K562 (cell line): ENCODE data around the gene POLR3K. TPM values are rescaled to one million over a fixed set of nuclear protein-coding genes. Genes with fewer than 3 reads are reported as not detected.

Experiments used
- ELF1 ChIP-seq: fragments of 200-800 bp; sonication (Bioruptor generic); IDR thresholded peaks from 2 replicates; pipeline ENCODE4 v1.6.1; 2016; ENCODE audit warnings: missing genetic modification characterization, missing compliant biosample characterization
- FOSL1 ChIP-seq: fragments of 200-800 bp; sonication (Bioruptor generic); conservative IDR thresholded peaks from 2 replicates; pipeline ENCODE4 v1.6.1; 2016; ENCODE audit warnings: missing genetic modification characterization, missing compliant biosample characterization
- FUS ChIP-seq: fragments of 200-400 bp; formaldehyde crosslinking; optimal IDR thresholded peaks from 2 replicates; pipeline ENCODE3; 2017; ENCODE audit warnings: low read depth, low read length
- HEY1 ChIP-seq: fragments of 250-450 bp; sonication (Bioruptor Pico); IDR thresholded peaks from 2 replicates; pipeline ENCODE4 v1.5.0; 2020; ENCODE audit warnings: mild to moderate bottlenecking, moderate library complexity, borderline replicate concordance
- HMG20B ChIP-seq: fragments of 250-450 bp; sonication (Bioruptor Pico); IDR thresholded peaks from 2 replicates; pipeline ENCODE4 v1.5.0; 2021; ENCODE audit warnings: mild to moderate bottlenecking
- LARP7 ChIP-seq: fragments of 450-650 bp; IDR thresholded peaks from 2 replicates; pipeline ENCODE4 v1.6.1; 2016
- NRF1 ChIP-seq, 2 experiments: fragments of 450-650 bp; IDR thresholded peaks in 1 of 2; conservative IDR thresholded peaks in 1 of 2; 2 replicates each; pipeline ENCODE4 v1.6.1; 2014; ENCODE audit warnings: mild to moderate bottlenecking in 2 of 2
- RHOXF2B ChIP-seq: fragments of 250-450 bp; sonication (Bioruptor Pico); conservative IDR thresholded peaks from 2 replicates; pipeline ENCODE4 v1.5.1; 2021
- SIN3B ChIP-seq: fragments of 450-650 bp; IDR thresholded peaks from 2 replicates; pipeline ENCODE4 v1.6.1; 2017; ENCODE audit warnings: low read depth, mild to moderate bottlenecking, moderate library complexity
- STAT5B ChIP-seq: fragments of 250-450 bp; sonication (Bioruptor Pico); IDR thresholded peaks from 2 replicates; pipeline ENCODE4 v1.8.0; 2021; ENCODE audit warnings: mild to moderate bottlenecking, inconsistent platforms
- TFAM ChIP-seq: fragments of 250-450 bp; sonication (Bioruptor Pico); conservative IDR thresholded peaks from 2 replicates; pipeline ENCODE4 v1.5.0; 2021; ENCODE audit warnings: mild to moderate bottlenecking, moderate library complexity
- U2AF2 ChIP-seq: fragments of 200-400 bp; formaldehyde crosslinking; optimal IDR thresholded peaks from 2 replicates; pipeline ENCODE3; 2017; ENCODE audit warnings: low read depth, mild to moderate bottlenecking, low read length
- ZBTB40 ChIP-seq, 2 experiments: fragments of 450-650 bp in 1 of 2; sonication (generic) in 1 of 2; formaldehyde crosslinking in 1 of 2; IDR thresholded peaks; 2 replicates each; pipeline versions ENCODE4 v1.7.1 to v1.9.0; 2016 to 2022; ENCODE audit warnings: inconsistent platforms in 1 of 2, mild to moderate bottlenecking in 1 of 2, missing genetic modification reagents in 1 of 2
- ZNF561 ChIP-seq: fragments of 450-650 bp; formaldehyde crosslinking; conservative IDR thresholded peaks from 2 replicates; pipeline ENCODE4 v1.4.0; 2020; ENCODE audit warnings: mild to moderate bottlenecking, moderate library complexity
- ZNF79 ChIP-seq: fragments of 250-450 bp; sonication (Bioruptor Pico); IDR thresholded peaks from 2 replicates; pipeline ENCODE4 v1.4.0; 2020; ENCODE audit warnings: low read depth, mild to moderate bottlenecking, moderate library complexity
- polyA plus RNA-seq, 8 experiments: library from polyadenylated mRNA; depleted of rRNA in 4 of 8; stranded (reverse) in 5 of 8; unstranded in 3 of 8; fragments of >200 nt; fragmentation: Nextera tagmentation in 2 of 8; fragmentation: Illumina TruSeq in 1 of 8; extraction: Ambion mirVana in 2 of 8; extraction: Trizol in 1 of 8; gene quantifications; 2 replicates each; pipeline versions ENCODE4 v1.2.1 to v1.2.3, GENCODE V29; 2011 to 2014; ENCODE audit warnings: inconsistent platforms in 1 of 8, missing spikeins in 1 of 8
- total RNA-seq, 7 experiments: library from RNA; depleted of rRNA in 6 of 7; stranded (reverse); fragments of >200 nt in 6 of 7; fragmentation: Illumina TruSeq in 2 of 7; extraction: Trizol in 2 of 7; gene quantifications; 2 replicates each; pipeline versions ENCODE4 v1.2.1 to v1.2.3, GENCODE V29; 2011 to 2021; ENCODE audit warnings: low replicate concordance in 1 of 7
- TF ChIP-seq, protein P1 (sequence below): fragments of 250-450 bp; sonication (Bioruptor Pico); IDR thresholded peaks from 2 replicates; pipeline ENCODE4 v1.4.0; 2020; ENCODE audit warnings: borderline replicate concordance

The POLR3K gene
- total and polyA plus RNA-seq, 9 of the 15 experiments (the other 6 are each of a cell fraction or from before 2014, with no cell fraction given), result 42.1 to 315 (median 86.7) TPM

DNA sequence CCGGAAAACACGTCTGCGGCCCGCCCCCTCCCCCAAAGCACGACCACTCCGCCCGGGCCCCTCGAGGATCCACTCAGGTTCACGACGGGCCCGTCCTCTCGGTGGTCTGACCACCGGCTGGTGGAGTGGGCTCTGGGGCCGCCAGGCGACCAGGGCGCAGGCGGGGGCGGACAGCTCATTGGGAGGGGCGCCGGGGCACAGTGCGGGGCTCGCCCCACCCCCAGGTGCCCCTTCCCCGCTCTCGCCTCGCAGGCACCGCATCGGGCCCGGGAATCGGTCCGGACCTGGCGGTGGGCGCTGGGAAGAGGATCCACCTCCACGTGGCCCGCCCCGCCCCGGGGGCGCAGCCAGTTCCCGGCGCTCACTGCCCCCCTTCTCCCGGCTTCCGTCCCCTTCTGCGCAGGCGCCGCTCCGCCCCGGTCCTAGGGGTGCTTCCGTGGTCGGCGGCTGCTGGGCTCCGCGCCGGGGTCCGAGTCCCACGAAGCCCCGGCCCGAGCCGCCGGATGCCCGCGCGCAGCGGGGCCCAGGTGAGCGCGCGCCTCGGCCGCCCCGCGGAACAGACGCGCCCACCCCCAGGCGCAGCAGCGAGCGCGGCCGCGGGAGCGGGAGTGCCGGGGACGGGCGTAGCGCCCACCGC is 24.5 kb upstream of the POLR3K start, which contains the start of gene MPG (continued):
- TF ChIP-seq ZBTB40 (IDR thresholded peaks at IDR 0.05) (0 out of 2 replicates have a peak, but pooled peaks have one; percentile 6), ZBTB40 (CRISPR knock-in tag; IDR thresholded peaks at IDR 0.05) (no peak), SIN3B (peak; percentile 78), HMG20B (CRISPR knock-in tag) (no peak), TFAM (no peak), ELF1 (tag) (peak; percentile 77), ZNF79 (no peak), ZNF561 (no peak), FUS (no peak), U2AF2 (no peak), LARP7 (0 out of 2 replicates have a peak, but pooled peaks have one; percentile 24), NRF1 (conservative IDR thresholded peaks at IDR 0.05 in 1 of 2, IDR thresholded peaks at IDR 0.05 in 1 of 2) (peak; percentile 87 to 90), RHOXF2B (no peak), HEY1 (CRISPR knock-in tag) (no peak), FOSL1 (tag) (no peak), STAT5B (CRISPR knock-in tag) (no peak)
- TF ChIP-seq, protein P1, sequence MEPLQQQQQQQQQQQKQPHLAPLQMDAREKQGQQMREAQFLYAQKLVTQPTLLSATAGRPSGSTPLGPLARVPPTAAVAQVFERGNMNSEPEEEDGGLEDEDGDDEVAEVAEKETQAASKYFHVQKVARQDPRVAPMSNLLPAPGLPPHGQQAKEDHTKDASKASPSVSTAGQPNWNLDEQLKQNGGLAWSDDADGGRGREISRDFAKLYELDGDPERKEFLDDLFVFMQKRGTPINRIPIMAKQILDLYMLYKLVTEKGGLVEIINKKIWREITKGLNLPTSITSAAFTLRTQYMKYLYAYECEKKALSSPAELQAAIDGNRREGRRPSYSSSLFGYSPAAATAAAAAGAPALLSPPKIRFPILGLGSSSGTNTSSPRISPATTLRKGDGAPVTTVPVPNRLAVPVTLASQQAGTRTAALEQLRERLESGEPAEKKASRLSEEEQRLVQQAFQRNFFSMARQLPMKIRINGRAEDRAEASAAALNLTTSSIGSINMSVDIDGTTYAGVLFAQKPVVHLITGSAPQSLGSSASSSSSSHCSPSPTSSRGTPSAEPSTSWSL, result no peak
